ENCODE data around the gene THSD7A.

DNA sequence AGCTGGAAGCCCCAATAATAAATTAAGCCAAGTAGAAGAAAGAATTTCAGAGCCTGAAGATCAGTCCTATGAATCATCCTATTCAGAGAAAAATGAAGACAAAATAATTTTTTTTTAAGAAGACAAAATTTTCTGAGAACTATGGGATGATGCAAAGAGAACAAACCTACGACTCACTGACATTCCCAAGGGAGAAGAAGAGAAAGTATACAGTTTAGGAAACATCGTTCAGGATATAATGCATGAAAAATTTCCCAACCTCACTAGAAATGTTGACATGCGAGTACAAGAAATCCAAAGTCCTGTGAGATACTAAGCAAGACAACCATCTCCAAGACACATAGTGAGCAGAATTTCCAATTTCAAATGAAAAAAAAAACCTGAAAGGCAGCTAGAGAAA, 150.5 kb downstream of the THSD7A start:
- TF ChIP-seq, protein P1, sequence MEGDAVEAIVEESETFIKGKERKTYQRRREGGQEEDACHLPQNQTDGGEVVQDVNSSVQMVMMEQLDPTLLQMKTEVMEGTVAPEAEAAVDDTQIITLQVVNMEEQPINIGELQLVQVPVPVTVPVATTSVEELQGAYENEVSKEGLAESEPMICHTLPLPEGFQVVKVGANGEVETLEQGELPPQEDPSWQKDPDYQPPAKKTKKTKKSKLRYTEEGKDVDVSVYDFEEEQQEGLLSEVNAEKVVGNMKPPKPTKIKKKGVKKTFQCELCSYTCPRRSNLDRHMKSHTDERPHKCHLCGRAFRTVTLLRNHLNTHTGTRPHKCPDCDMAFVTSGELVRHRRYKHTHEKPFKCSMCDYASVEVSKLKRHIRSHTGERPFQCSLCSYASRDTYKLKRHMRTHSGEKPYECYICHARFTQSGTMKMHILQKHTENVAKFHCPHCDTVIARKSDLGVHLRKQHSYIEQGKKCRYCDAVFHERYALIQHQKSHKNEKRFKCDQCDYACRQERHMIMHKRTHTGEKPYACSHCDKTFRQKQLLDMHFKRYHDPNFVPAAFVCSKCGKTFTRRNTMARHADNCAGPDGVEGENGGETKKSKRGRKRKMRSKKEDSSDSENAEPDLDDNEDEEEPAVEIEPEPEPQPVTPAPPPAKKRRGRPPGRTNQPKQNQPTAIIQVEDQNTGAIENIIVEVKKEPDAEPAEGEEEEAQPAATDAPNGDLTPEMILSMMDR (IDR thresholded peaks at IDR 0.05; ENCODE audit: control extremely low read depth in 1 of 3, insufficient read depth in 1 of 3, low read depth in 1 of 3, low read length in 3 of 3): no peak
- TF ChIP-seq CBX5 (IDR thresholded peaks at IDR 0.05; ENCODE audit: low read depth, low read length): no peak
- no peak for TF ChIP-seq BCL11A (IDR thresholded peaks at IDR 0.05; ENCODE audit: low read depth in 2 of 2, low read length in 2 of 2)
- TF ChIP-seq TAF1 (IDR thresholded peaks at IDR 0.05; ENCODE audit: low read depth, low read length): no peak
- TF ChIP-seq YY1 (IDR thresholded peaks at IDR 0.05; ENCODE audit: low read depth, low read length): no peak
- TF ChIP-seq POU5F1 (IDR thresholded peaks at IDR 0.05; ENCODE audit: low read depth, low read length): no peak
- no peak for TF ChIP-seq POLR2AphosphoS5 (IDR thresholded peaks at IDR 0.05; ENCODE audit: low read depth, low read length)
- TF ChIP-seq RAD21 (IDR thresholded peaks at IDR 0.05 in 1 of 2, conservative IDR thresholded peaks at IDR 0.05 in 1 of 2; ENCODE audit: low read depth in 2 of 2, low read length in 2 of 2): no peak

All from H1 (cell line).